Peyer's patch (tissue), 4 donors: Measurements from ENCODE around the gene RAPGEF2. TPM values are rescaled to one million over a fixed set of nuclear protein-coding genes. Genes with fewer than 3 reads are reported as not detected.

Experiments
- DNase-seq, 3 donors: peaks; one replicate each; pipeline ENCODE4 v3.0.0-alpha.2; 2017 to 2019
- H3K27ac ChIP-seq, 4 donors: fragments of 200-600 bp; sonication (generic); one replicate each; pipeline ENCODE4 v1.5.1; 2016 to 2019
- H3K27me3 ChIP-seq, 2 donors: fragments of 200-600 bp; sonication (generic); one replicate each; pipeline ENCODE4 v1.5.1; 2019
- H3K36me3 ChIP-seq, 3 donors: fragments of 200-600 bp; sonication (generic); one replicate each; pipeline ENCODE4 v1.5.1; 2016 to 2019
- H3K4me1 ChIP-seq, 4 donors: fragments of 200-600 bp; sonication (generic); one replicate each; pipeline ENCODE4 v1.5.1; 2016 to 2019
- H3K4me3 ChIP-seq, 4 donors: fragments of 200-600 bp; sonication (generic); 1 replicate in 3 of 4; 2 replicates in 1 of 4; pipeline ENCODE4 v1.5.1; 2016 to 2019; ENCODE audit warnings: mild to moderate bottlenecking in 1 of 4
- H3K9me3 ChIP-seq, 4 donors: fragments of 200-600 bp; sonication (generic); one replicate each; pipeline ENCODE4 v1.5.1; 2016 to 2019; ENCODE audit warnings: mild to moderate bottlenecking in 1 of 4
- POLR2A ChIP-seq, 2 donors: fragments of 450-650 bp; IDR thresholded peaks; one replicate each; pipeline ENCODE4 v1.5.1; 2017; ENCODE audit warnings: antibody characterized with exemption in 2 of 2, mild to moderate bottlenecking in 2 of 2, moderate library complexity in 2 of 2
- total RNA-seq, 4 donors: library from RNA; depleted of rRNA; stranded (reverse); fragments of >200 nt; gene quantifications; one replicate each; pipeline ENCODE4 v1.1.0, GENCODE V29; 2016
- TF ChIP-seq, protein P1 (sequence below), 6 experiments: fragments of 450-650 bp in 4 of 6; fragments of 200-600 bp in 2 of 6; sonication (generic) in 1 of 6; IDR thresholded peaks; one replicate each; pipeline ENCODE4 v1.5.1; 2017 to 2019; ENCODE audit warnings: antibody characterized with exemption in 6 of 6, mild to moderate bottlenecking in 3 of 6, moderate library complexity in 1 of 6

Gene RAPGEF2
- total RNA-seq, 4 donors from 2014 or later: 30.1 to 81.7 (median 41.4) TPM

GRCh38 chr4:159290321-159291030 is 187.6 kb downstream of the RAPGEF2 start:
- Histone ChIP-seq H3K9me3 (no peaks in the 10 kb centered on the region), H3K4me3 (no peak overlapping the region), H3K27ac (no peak overlapping the region), H3K36me3 (no peaks in the 10 kb centered on the region), H3K4me1 (no peaks in the 10 kb centered on the region), H3K27me3 (no peaks in the 10 kb centered on the region)
- no peak for DNase-seq
- TF ChIP-seq, protein P1, sequence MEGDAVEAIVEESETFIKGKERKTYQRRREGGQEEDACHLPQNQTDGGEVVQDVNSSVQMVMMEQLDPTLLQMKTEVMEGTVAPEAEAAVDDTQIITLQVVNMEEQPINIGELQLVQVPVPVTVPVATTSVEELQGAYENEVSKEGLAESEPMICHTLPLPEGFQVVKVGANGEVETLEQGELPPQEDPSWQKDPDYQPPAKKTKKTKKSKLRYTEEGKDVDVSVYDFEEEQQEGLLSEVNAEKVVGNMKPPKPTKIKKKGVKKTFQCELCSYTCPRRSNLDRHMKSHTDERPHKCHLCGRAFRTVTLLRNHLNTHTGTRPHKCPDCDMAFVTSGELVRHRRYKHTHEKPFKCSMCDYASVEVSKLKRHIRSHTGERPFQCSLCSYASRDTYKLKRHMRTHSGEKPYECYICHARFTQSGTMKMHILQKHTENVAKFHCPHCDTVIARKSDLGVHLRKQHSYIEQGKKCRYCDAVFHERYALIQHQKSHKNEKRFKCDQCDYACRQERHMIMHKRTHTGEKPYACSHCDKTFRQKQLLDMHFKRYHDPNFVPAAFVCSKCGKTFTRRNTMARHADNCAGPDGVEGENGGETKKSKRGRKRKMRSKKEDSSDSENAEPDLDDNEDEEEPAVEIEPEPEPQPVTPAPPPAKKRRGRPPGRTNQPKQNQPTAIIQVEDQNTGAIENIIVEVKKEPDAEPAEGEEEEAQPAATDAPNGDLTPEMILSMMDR (IDR thresholded peaks at IDR 0.05): no peak
- no peak for TF ChIP-seq POLR2A (IDR thresholded peaks at IDR 0.05)

DNA sequence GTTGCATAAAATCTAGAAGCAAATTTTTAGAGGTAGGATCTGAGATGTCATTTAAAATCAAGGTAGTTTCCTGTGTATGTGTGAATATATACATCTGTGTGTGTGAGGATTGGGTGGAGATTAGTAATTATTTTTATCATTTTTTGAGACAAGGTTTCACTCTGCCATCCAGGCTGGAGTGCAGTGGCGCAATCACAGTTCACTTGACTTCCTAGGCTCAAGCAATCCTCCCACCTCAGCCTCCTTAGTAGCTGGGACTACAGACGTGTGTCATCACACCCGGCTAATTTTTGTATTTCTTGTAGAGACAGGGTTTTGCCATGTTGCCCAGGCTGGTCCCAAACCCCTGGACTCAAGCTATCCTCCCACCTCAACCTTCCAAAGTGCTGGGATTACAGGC is 188.3 kb downstream of the RAPGEF2 start:
- Histone ChIP-seq H3K36me3 (no peaks in the 10 kb centered on the region), H3K27me3 (no peaks in the 10 kb centered on the region), H3K9me3 (no peaks in the 10 kb centered on the region), H3K4me1 (no peaks in the 10 kb centered on the region), H3K4me3 (no peak overlapping the region), H3K27ac (no peak overlapping the region)
- no peak for TF ChIP-seq POLR2A (IDR thresholded peaks at IDR 0.05)
- TF ChIP-seq, protein P1 (IDR thresholded peaks at IDR 0.05): no peak
- no peak for DNase-seq

GRCh38 chr4:159292137-159292896 is 189.4 kb downstream of the RAPGEF2 start:
- Histone ChIP-seq H3K36me3 (no peaks in the 10 kb centered on the region), H3K27me3 (no peaks in the 10 kb centered on the region), H3K4me3 (no peak overlapping the region), H3K27ac (no peak overlapping the region), H3K9me3 (no peaks in the 10 kb centered on the region), H3K4me1 (no peaks in the 10 kb centered on the region)
- TF ChIP-seq POLR2A (IDR thresholded peaks at IDR 0.05): no peak
- TF ChIP-seq, protein P1 (IDR thresholded peaks at IDR 0.05): no peak
- DNase-seq: no peak

- TF ChIP-seq POLR2A (IDR thresholded peaks at IDR 0.05): no peak
- TF ChIP-seq, protein P1 (IDR thresholded peaks at IDR 0.05): no peak
- H3K27ac ChIP-seq: no peak overlapping the region
Measured at GRCh38 chr4:159293811-159294515, 191.1 kb downstream of the RAPGEF2 start.

DNA sequence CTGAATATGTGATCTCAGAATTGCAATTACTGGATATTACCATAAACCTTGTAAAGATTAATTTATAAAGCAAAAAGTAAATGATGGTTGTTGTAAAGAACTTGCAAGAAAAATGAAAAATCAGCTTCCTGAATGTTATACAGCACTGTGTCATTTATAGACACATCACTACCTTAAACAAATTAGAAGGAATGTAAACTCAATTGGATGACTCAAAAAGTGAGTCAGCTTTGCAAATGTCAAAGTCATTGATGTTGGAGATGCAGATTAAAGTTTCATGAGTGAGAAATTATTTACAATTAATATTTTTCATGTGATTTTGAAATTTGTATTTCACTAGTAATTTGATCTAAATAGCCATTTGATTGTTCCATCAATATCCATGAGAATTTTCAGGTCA is 193.2 kb downstream of the RAPGEF2 start:
- Histone ChIP-seq H3K36me3 (no peaks in the 10 kb centered on the region), H3K9me3 (no peaks in the 10 kb centered on the region), H3K4me3 (no peak overlapping the region), H3K4me1 (peaks cover 0 to 5% (median 0%) of the 10 kb centered on the region in 4 donors), H3K27me3 (no peaks in the 10 kb centered on the region), H3K27ac (no peak overlapping the region)
- no peak for TF ChIP-seq POLR2A (IDR thresholded peaks at IDR 0.05)
- TF ChIP-seq, protein P1 (IDR thresholded peaks at IDR 0.05): no peak
- DNase-seq: no peak

More at GRCh38 chr4:159293811-159294515, 191.1 kb downstream of the RAPGEF2 start:
- Histone ChIP-seq H3K27me3 (no peaks in the 10 kb centered on the region), H3K4me1 (peaks cover 0 to 5% (median 0%) of the 10 kb centered on the region in 4 donors), H3K36me3 (no peaks in the 10 kb centered on the region), H3K4me3 (no peak overlapping the region), H3K9me3 (no peaks in the 10 kb centered on the region)
- DNase-seq: no peak
